ENCODE measurements around the gene RPS6KA2.

RPS6KA2 gene

GRCh38 chr6:166671434-166672081, 44.5 kb upstream of the RPS6KA2 start:
- H3K27me3 ChIP-seq (ENCODE audit: insufficient read depth, low read length, poor library complexity) = peaks cover 12% of the 10 kb centered on the region
- H2AFZ ChIP-seq (ENCODE audit: low read depth, low read length) = no peak overlapping the region

GRCh38 chr6:166670894-166671293, 43.8 kb upstream of the RPS6KA2 start:
- no peak overlapping the region for H3K4me3 ChIP-seq (ENCODE audit: low read depth in 1 of 2, low read length in 2 of 2)
- no peak overlapping the region for H2AFZ ChIP-seq (ENCODE audit: low read depth, low read length)
- no peaks in the 10 kb centered on the region for H3K79me2 ChIP-seq (ENCODE audit: insufficient read depth, low read length)
- no peaks in the 10 kb centered on the region for H4K20me1 ChIP-seq (ENCODE audit: insufficient read depth, low read length)
- H3K4me2 ChIP-seq (ENCODE audit: insufficient read depth, low read length) = no peak overlapping the region
- no peaks in the 10 kb centered on the region for H3K9me3 ChIP-seq (ENCODE audit: insufficient read depth, low read length, severe bottlenecking)
- no peak overlapping the region for H3K27ac ChIP-seq (ENCODE audit: low read length)
- H3K27me3 ChIP-seq (ENCODE audit: insufficient read depth, low read length, poor library complexity) = peaks cover 15% of the 10 kb centered on the region
- ATAC-seq (ENCODE audit: insufficient read depth, low read depth) = no peak
- no peaks in the 10 kb centered on the region for H3K4me1 ChIP-seq (ENCODE audit: insufficient read depth, low read length)
- no peak for TF ChIP-seq EZH2 (IDR thresholded peaks at IDR 0.05; ENCODE audit: borderline replicate concordance, low read depth, low read length, severe bottlenecking)
- TF ChIP-seq CTCF (IDR thresholded peaks at IDR 0.05; ENCODE audit: borderline replicate concordance, extremely low read depth, low read length, poor library complexity, severe bottlenecking) = no peak
- no peak for DNase-seq
- no peak overlapping the region for H3K9ac ChIP-seq (ENCODE audit: low read depth, low read length)
- H3K36me3 ChIP-seq (ENCODE audit: insufficient read depth, low read length) = no peaks in the 10 kb centered on the region

More at GRCh38 chr6:166671434-166672081, 44.5 kb upstream of the RPS6KA2 start:
- Histone ChIP-seq H3K9me3 (ENCODE audit: insufficient read depth, low read length, severe bottlenecking) (no peaks in the 10 kb centered on the region), H3K27ac (ENCODE audit: low read length) (no peak overlapping the region), H3K79me2 (ENCODE audit: insufficient read depth, low read length) (no peaks in the 10 kb centered on the region), H3K4me1 (ENCODE audit: insufficient read depth, low read length) (no peaks in the 10 kb centered on the region), H3K4me2 (ENCODE audit: insufficient read depth, low read length) (no peak overlapping the region), H3K36me3 (ENCODE audit: insufficient read depth, low read length) (no peaks in the 10 kb centered on the region), H4K20me1 (ENCODE audit: insufficient read depth, low read length) (no peaks in the 10 kb centered on the region), H3K4me3 (ENCODE audit: low read depth in 1 of 2, low read length in 2 of 2) (no peak overlapping the region), H3K9ac (ENCODE audit: low read depth, low read length) (no peak overlapping the region)
- DNase-seq (no peak), ATAC-seq (ENCODE audit: insufficient read depth, low read depth) (no peak)
- TF ChIP-seq CTCF (IDR thresholded peaks at IDR 0.05; ENCODE audit: borderline replicate concordance, extremely low read depth, low read length, poor library complexity, severe bottlenecking) (no peak), EZH2 (IDR thresholded peaks at IDR 0.05; ENCODE audit: borderline replicate concordance, low read depth, low read length, severe bottlenecking) (no peak)

- Histone ChIP-seq H3K36me3 (ENCODE audit: insufficient read depth, low read length) (no peaks in the 10 kb centered on the region), H3K79me2 (ENCODE audit: insufficient read depth, low read length) (no peaks in the 10 kb centered on the region), H3K4me1 (ENCODE audit: insufficient read depth, low read length) (no peaks in the 10 kb centered on the region), H3K9me3 (ENCODE audit: insufficient read depth, low read length, severe bottlenecking) (no peaks in the 10 kb centered on the region), H3K4me3 (ENCODE audit: low read depth in 1 of 2, low read length in 2 of 2) (no peak overlapping the region), H3K4me2 (ENCODE audit: insufficient read depth, low read length) (no peak overlapping the region), H4K20me1 (ENCODE audit: insufficient read depth, low read length) (no peaks in the 10 kb centered on the region), H2AFZ (ENCODE audit: low read depth, low read length) (no peak overlapping the region), H3K27ac (ENCODE audit: low read length) (no peak overlapping the region), H3K27me3 (ENCODE audit: insufficient read depth, low read length, poor library complexity) (peaks cover 21% of the 10 kb centered on the region), H3K9ac (ENCODE audit: low read depth, low read length) (no peak overlapping the region)
- ATAC-seq (ENCODE audit: insufficient read depth, low read depth) = no peak
- TF ChIP-seq EZH2 (IDR thresholded peaks at IDR 0.05; ENCODE audit: borderline replicate concordance, low read depth, low read length, severe bottlenecking) (no peak), CTCF (IDR thresholded peaks at IDR 0.05; ENCODE audit: borderline replicate concordance, extremely low read depth, low read length, poor library complexity, severe bottlenecking) (no peak)
- DNase-seq = no peak
Measured at GRCh38 chr6:166670013-166670412, 43.0 kb upstream of the RPS6KA2 start.
